Choroid plexus epithelial cell (primary cell): Measurements from ENCODE around the gene MRPL55.

ENCODE experiments used
- DNase-seq: peaks from one replicate; pipeline ENCODE4 v3.0.0-alpha.2; 2010; ENCODE audit warnings: low read depth
- H3K4me3 ChIP-seq: 2 replicates; pipeline ENCODE4 v1.5.1; 2011; ENCODE audit warnings: low read depth, mild to moderate bottlenecking, control low read depth, low read length, moderate library complexity
- CTCF ChIP-seq: conservative IDR thresholded peaks from 2 replicates; pipeline ENCODE4 v1.5.1; 2011; ENCODE audit warnings: low read depth, mild to moderate bottlenecking, control low read depth, inconsistent platforms, low read length, moderate library complexity

The MRPL55 gene

GRCh38 chr1:228134591-228134990, 25.5 kb upstream of the MRPL55 start:
- DNase-seq = no peak
- H3K4me3 ChIP-seq = no peak overlapping the region
- no peak for TF ChIP-seq CTCF

GRCh38 chr1:228131766-228132165, 22.7 kb upstream of the MRPL55 start:
- no peak for TF ChIP-seq CTCF
- DNase-seq = no peak
- H3K4me3 ChIP-seq = no peak overlapping the region

GRCh38 chr1:228125185-228125584, 16.1 kb upstream of the MRPL55 start:
- no peak for DNase-seq
- no peak for TF ChIP-seq CTCF
- no peak overlapping the region for H3K4me3 ChIP-seq

GRCh38 chr1:228123505-228123904, 14.4 kb upstream of the MRPL55 start:
- TF ChIP-seq CTCF = no peak
- H3K4me3 ChIP-seq = no peak overlapping the region
- no peak for DNase-seq

GRCh38 chr1:228122921-228123441, 13.9 kb upstream of the MRPL55 start:
- no peak overlapping the region for H3K4me3 ChIP-seq
- DNase-seq = no peak
- TF ChIP-seq CTCF = no peak

GRCh38 chr1:228120857-228121489, 11.9 kb upstream of the MRPL55 start:
- TF ChIP-seq CTCF = no peak
- no peak for DNase-seq
- no peak overlapping the region for H3K4me3 ChIP-seq

- DNase-seq = no peak
- TF ChIP-seq CTCF = no peak
- no peak overlapping the region for H3K4me3 ChIP-seq
Measured at GRCh38 chr1:228120351-228120750, 11.3 kb upstream of the MRPL55 start.
